Skeletal muscle tissue (tissue), 4 donors: Measurements from ENCODE around the gene ZNF273. TPM values are rescaled to one million over a fixed set of nuclear protein-coding genes. Genes with fewer than 3 reads are reported as not detected.

Experiments
- H3K27ac ChIP-seq: one replicate; pipeline ENCODE4 v1.7.0; 2013; ENCODE audit warnings: mild to moderate bottlenecking, low read depth, low read length, inconsistent platforms
- H3K27me3 ChIP-seq, 3 donors: one replicate each; pipeline ENCODE4 v1.7.0; 2013; ENCODE audit warnings: low read length in 3 of 3; ENCODE audit not compliant: control insufficient read depth in 3 of 3, insufficient read depth in 3 of 3
- H3K36me3 ChIP-seq, 3 donors: one replicate each; pipeline ENCODE4 v1.7.0; 2013; ENCODE audit warnings: low read length in 3 of 3; ENCODE audit not compliant: control insufficient read depth in 3 of 3, insufficient read depth in 3 of 3
- H3K4me1 ChIP-seq, 3 donors: one replicate each; pipeline ENCODE4 v1.7.0; 2013; ENCODE audit warnings: low read length in 3 of 3, mild to moderate bottlenecking in 3 of 3; ENCODE audit not compliant: control insufficient read depth in 3 of 3, insufficient read depth in 3 of 3
- H3K4me3 ChIP-seq, 3 donors: one replicate each; pipeline ENCODE4 v1.7.0; 2013; ENCODE audit warnings: low read length in 3 of 3
- H3K9ac ChIP-seq, 3 donors: one replicate each; pipeline ENCODE4 v1.7.0; 2013; ENCODE audit warnings: low read length in 3 of 3, mild to moderate bottlenecking in 3 of 3, moderate library complexity in 2 of 3, low read depth in 1 of 3
- H3K9me3 ChIP-seq, 3 donors: one replicate each; pipeline ENCODE4 v1.7.0; 2013; ENCODE audit warnings: low read length in 3 of 3; ENCODE audit not compliant: control insufficient read depth in 3 of 3
- total RNA-seq: library from RNA; depleted of rRNA; stranded (reverse); fragments of >200 nt; gene quantifications from one replicate; pipeline ENCODE4 v1.2.3, GENCODE V29; 2014
- donor health status: Osteomylitis.

Gene ZNF273
- total RNA-seq, 1 donor from 2014 or later: 6.3 TPM

GRCh38 chr7:64875658-64876406, 27.2 kb upstream of the ZNF273 start:
- Histone ChIP-seq H3K9me3 (peaks cover 0 to 2% (median 0%) of the 10 kb centered on the region in 3 donors), H3K27ac (no peak overlapping the region), H3K4me1 (peaks cover 0 to 6% (median 6%) of the 10 kb centered on the region in 3 donors), H3K36me3 (no peaks in the 10 kb centered on the region), H3K9ac (no peak overlapping the region), H3K4me3 (no peak overlapping the region), H3K27me3 (peaks cover 0 to 19% (median 6%) of the 10 kb centered on the region in 3 donors)

DNA sequence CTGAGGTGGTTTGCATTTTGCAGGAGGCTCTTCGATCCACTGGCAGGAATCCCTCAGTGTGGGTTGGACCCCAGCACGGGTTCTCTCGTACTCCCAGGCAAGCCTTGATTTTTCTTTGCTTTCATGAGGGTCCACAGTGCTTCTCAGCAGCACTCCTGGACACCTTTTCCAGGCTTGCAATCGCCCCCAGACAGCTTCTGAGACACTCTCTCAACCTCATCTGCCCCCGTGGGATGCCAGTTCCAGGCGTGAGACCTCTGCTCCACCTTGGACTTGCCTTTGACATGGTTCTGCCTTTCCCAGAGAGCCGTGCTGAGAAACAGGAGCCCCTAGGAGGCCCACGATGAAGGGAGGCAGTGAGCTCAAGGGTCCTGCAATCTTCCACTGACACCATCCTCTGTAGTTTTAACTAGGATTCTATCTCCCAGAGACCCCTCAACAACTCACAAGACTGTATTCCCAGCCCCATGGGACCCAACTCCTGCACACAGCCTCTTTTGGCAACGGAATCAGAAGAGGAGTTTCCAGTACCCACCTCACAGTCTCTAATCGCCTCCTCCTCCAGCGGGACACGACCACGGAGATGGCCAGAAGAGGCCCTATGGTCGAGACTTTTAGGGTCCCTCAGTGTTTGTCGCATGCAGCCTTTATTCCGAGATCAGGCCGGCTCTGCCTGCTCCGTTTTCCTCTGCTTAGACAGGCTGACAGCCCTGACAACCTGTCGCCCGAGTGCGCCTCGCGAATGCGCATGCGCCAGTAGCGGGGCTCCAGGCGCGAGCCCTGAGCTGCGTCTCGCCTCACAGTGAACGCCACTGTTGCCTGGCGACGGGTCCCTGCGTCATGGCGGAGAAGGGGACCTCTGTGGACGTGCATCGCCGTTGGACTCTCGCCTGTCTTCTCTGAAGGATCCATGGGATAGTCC, 26.0 kb upstream of the ZNF273 start:
- Histone ChIP-seq H3K27ac (no peak overlapping the region), H3K9me3 (peaks cover 0 to 2% (median 0%) of the 10 kb centered on the region in 3 donors), H3K36me3 (no peaks in the 10 kb centered on the region), H3K27me3 (peaks cover 0 to 26% (median 6%) of the 10 kb centered on the region in 3 donors), H3K4me1 (peaks cover 0 to 10% (median 9%) of the 10 kb centered on the region in 3 donors), H3K9ac (peak overlapping the region; percentile 13 to 64 (median 59)), H3K4me3 (peak overlapping the region; percentile 61 to 78 (median 65))

GRCh38 chr7:64877714-64878610, 25.1 kb upstream of the ZNF273 start:
- Histone ChIP-seq H3K9ac (peak overlapping the region in 2 of 3 donors; percentile 59 to 64), H3K4me1 (peaks cover 0 to 19% (median 17%) of the 10 kb centered on the region in 3 donors), H3K27ac (no peak overlapping the region), H3K4me3 (peak overlapping the region; percentile 61 to 78 (median 65)), H3K9me3 (peaks cover 0 to 2% (median 0%) of the 10 kb centered on the region in 3 donors), H3K36me3 (no peaks in the 10 kb centered on the region), H3K27me3 (peaks cover 0 to 35% (median 6%) of the 10 kb centered on the region in 3 donors)

DNA sequence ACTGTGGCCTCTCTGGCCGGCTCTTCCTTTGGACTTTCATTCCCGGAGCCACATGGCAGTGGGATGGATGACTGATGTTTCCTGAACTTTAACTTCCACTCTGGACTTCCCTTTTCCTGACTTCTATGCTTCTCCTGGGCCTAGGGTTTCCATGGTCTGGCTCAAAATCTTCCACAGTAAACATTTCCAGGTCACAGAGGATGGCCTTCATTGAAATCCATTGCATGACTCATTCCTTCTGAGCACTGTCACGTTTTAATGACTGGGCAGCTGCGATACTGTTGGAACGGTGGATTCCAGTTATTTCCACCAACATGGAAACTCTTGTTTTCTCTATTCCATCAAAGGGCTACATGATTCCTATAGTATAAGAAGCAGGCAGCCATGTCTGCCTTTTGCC, 24.4 kb upstream of the ZNF273 start:
- Histone ChIP-seq H3K36me3 (no peaks in the 10 kb centered on the region), H3K27me3 (peaks cover 0 to 40% (median 6%) of the 10 kb centered on the region in 3 donors), H3K27ac (no peak overlapping the region), H3K9ac (no peak overlapping the region), H3K4me1 (peaks cover 2 to 26% (median 17%) of the 10 kb centered on the region in 3 donors), H3K9me3 (peaks cover 0 to 2% (median 0%) of the 10 kb centered on the region in 3 donors), H3K4me3 (no peak overlapping the region)

DNA sequence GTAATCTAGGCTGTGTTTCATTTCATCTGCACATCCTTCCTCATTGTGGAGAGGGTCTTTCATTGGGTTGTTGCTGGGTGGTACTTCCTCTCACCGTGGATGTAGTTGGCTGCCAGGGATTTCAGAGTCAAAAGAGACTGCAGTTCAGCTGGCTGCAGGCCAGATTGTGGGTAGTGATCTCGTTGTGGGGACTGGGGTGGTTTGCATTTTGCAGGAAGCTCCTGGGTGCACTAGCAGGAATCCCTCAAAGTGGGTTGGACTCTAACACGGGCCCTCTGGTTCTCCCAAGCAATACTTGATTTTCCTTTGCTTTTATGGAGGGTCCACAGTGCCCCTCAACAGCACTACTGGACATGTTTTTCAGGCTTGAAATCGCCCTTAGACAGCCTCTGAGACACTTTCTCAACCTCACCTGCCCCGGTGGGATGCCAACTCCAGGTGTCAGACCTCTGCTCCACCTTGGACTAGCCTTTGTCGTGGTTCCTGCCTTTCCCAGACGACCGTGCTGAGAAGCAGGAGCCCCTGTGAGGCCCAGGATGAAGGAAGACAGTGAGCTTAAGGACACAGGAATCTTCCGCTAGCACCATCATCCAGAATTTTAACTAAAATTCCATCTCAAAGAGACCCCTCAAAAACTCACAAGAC, 23.9 kb upstream of the ZNF273 start:
- Histone ChIP-seq H3K9ac (no peak overlapping the region), H3K27ac (no peak overlapping the region), H3K4me1 (peaks cover 2 to 30% (median 17%) of the 10 kb centered on the region in 3 donors), H3K27me3 (peaks cover 0 to 40% (median 6%) of the 10 kb centered on the region in 3 donors), H3K4me3 (no peak overlapping the region), H3K36me3 (no peaks in the 10 kb centered on the region), H3K9me3 (peaks cover 0 to 2% (median 0%) of the 10 kb centered on the region in 3 donors)

- H3K36me3 ChIP-seq: no peaks in the 10 kb centered on the region
- H3K4me3 ChIP-seq: no peak overlapping the region
- no peak overlapping the region for H3K27ac ChIP-seq
- no peak overlapping the region for H3K9ac ChIP-seq
- H3K27me3 ChIP-seq: peaks cover 0 to 40% (median 2%) of the 10 kb centered on the region in 3 donors
- peaks cover 2 to 30% (median 17%) of the 10 kb centered on the region in 3 donors for H3K4me1 ChIP-seq
- peaks cover 0 to 2% (median 0%) of the 10 kb centered on the region in 3 donors for H3K9me3 ChIP-seq
Measured at GRCh38 chr7:64879800-64880199, 23.3 kb upstream of the ZNF273 start.

- H3K4me3 ChIP-seq: no peak overlapping the region
Measured at GRCh38 chr7:64880322-64881297, 22.5 kb upstream of the ZNF273 start.

More at GRCh38 chr7:64880322-64881297, 22.5 kb upstream of the ZNF273 start:
- Histone ChIP-seq H3K27ac (no peak overlapping the region), H3K9ac (no peak overlapping the region), H3K27me3 (peaks cover 0 to 40% (median 0%) of the 10 kb centered on the region in 3 donors), H3K36me3 (no peaks in the 10 kb centered on the region), H3K9me3 (peaks cover 0 to 2% (median 0%) of the 10 kb centered on the region in 3 donors), H3K4me1 (peaks cover 2 to 30% (median 17%) of the 10 kb centered on the region in 3 donors)
